Umbilical cord (tissue), 2 donors: ENCODE results near the gene PTPRCAP. TPM values are rescaled to one million over a fixed set of nuclear protein-coding genes. Genes with fewer than 3 reads are reported as not detected.

ENCODE experiments used
- DNase-seq: peaks from one replicate; pipeline ENCODE4 v3.0.0-alpha.2; 2015; ENCODE audit warnings: low spot score
- total RNA-seq: library from RNA; depleted of rRNA; stranded (reverse); fragments of >200 nt; gene quantifications from one replicate; pipeline ENCODE4 v1.2.3, GENCODE V29; 2014; ENCODE audit warnings: low replicate concordance; ENCODE audit not compliant: insufficient read depth

Gene PTPRCAP
- total RNA-seq, 1 donor from 2014 or later, result 9.9 TPM

- no peak for DNase-seq
These were observed 27.7 kb upstream of the PTPRCAP start for GRCh38 chr11:67465189-67465510.

- peak; percentile 69 for DNase-seq
These were observed 27.1 kb upstream of the PTPRCAP start for GRCh38 chr11:67464411-67465188.

DNA sequence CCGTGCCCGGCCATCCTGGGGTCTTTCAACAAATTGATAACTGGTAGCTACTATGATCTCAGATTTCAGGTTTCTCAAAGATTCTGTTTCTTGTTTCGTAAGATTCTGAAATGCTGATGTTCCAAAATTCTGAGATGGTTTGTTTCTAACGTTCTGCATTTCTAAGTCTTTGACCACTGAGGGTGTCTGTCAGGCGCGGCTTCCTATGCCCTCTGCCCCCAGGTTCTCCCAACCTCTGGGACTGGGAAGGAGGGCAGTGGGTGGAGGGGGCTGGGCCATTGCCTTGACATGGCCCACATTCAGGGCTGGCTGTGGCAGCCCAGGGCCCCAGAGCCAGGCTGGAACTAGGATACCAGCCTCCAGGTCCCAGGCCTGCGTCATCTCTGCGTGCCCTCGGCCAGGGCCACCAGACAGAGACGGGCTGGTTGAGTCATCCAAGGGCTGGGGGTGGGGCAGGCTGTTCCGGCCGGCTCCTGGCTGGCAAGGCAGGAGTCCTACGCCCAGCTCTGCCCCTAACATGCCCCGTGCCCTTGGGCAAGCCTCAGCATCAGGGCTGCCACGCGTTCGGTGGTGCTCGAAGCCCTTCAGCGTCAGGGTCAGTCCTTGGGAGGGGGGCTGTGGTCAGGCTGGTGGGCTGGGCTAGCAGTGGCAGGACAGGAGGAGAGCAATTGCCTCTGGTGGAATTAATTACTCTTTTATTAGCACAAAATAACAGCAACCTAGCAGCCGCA is 26.4 kb upstream of the PTPRCAP start:
- DNase-seq, result no peak

GRCh38 chr11:67463186-67463585 is 25.7 kb upstream of the PTPRCAP start:
- no peak for DNase-seq

- no peak for DNase-seq
These were observed 20.8 kb upstream of the PTPRCAP start for GRCh38 chr11:67458266-67458665.

- no peak for DNase-seq
These were observed 20.0 kb upstream of the PTPRCAP start for GRCh38 chr11:67457453-67457852.

- no peak for DNase-seq
These were observed 18.7 kb upstream of the PTPRCAP start for GRCh38 chr11:67456068-67456705.

DNA sequence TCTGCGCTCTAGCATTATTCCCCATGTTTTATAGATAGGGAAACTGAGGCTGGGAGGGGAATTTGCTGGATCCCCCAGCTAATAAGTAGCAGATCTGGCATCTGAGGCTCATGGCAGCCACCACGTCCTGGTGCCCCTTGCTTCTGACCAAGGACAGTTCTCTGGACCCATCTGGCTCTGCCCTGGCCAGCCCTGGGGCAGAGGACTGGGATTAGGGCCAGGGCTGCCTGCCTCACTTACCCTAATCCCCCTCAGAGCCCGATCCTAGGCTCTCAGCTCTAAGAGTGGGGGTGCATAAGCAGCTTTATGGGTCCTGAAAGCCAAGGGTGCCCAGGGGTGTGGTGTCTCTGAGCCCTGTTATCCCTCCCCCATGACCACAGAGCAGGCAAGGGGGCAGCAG is 17.6 kb upstream of the PTPRCAP start, which contains the start of gene CABP4:
Gene CABP4, plus strand, starts transcription at position 301 of the 400 bp plus-strand sequence. Its CDS starts 70 bp downstream, at position 371.
- DNase-seq, result no peak

DNA sequence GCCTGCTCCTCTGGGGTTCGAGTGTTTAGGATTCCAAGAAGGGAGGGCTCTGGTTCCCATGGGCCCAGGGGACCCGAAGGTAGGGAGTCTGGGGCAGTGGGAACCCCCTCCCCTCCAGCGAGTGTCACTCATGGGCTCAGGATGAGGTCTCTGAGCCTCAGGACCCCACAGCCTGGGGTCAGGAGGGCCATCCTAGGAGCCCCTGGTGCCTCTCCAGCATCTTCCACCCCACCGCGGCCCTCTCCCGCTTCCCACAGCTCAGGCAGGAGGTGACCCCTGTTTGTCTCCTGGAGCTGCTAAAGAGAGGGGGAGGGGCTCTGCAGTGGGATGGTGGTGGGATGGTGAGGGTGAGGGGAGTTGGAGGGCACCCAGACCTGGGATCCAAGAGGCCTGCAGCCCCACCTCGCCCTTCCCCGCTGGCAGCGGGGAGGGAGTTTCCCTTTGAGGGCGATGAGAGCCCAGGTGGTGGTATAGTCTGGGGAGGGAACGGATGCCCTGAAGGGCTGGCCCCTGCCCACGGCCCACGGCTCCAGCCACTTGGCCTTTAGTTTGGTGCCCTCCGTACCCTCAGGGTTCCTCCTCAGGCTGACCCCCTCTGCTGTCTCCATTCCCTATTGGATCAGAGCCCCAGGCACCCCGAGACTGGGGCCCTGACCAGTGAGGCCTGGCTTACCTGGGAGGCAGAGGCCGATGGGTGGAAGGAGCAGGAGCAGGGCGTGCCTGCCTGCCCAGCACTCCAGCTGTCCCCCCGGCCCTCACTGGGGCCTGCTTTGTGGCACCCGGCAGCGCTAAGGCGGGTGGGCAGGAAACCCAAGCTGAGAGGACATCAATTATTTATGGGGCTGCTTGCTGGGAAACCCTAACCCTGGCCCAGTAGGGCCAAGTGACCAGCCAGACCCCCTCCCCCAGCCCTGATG is 16.6 kb upstream of the PTPRCAP start:
- no peak for DNase-seq

DNA sequence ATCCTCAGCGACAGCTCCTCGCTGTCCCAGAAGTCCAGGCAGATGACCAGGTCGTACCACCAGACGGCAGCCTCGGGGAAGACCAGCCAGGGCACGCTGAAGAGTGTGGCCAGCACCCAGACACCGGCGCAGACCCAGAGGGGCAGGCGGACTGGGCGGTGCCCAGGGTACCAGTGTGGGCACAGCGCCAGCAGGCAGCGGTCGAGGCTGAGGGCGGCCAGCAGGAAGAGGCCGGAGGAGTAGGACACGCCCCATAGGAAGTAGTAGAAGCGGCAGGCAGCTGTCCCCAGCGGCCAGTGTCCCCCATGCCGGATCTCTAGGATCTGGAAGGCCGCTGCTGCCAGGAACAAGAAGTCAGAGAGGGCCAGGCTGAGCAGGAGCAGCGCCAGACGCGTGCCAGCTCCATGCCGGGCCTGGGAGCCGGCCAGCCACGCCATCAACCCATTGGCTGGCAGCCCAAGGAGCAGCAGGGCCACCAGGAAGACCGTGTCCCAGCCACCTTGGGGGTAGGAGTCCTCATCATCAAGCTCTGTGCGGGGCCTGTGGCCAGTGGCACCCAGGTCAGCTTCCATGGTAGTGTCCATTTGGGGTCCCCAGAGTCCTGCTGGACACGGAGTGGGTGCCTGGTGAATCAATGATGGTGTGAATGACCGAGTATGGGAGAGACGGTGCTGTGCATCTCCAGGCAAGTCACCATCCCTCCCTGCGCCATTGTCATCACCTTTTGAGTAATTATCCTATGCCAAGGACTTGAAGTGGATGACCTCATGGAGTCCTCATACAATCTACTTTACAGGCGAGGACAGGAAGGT is 14.9 kb upstream of the PTPRCAP start, which contains the start of gene GPR152:
Gene GPR152, minus strand, starts transcription at position 589 of the 812 bp plus-strand sequence. Its CDS starts 5 bp downstream, at position 584.
- DNase-seq, result no peak

DNA sequence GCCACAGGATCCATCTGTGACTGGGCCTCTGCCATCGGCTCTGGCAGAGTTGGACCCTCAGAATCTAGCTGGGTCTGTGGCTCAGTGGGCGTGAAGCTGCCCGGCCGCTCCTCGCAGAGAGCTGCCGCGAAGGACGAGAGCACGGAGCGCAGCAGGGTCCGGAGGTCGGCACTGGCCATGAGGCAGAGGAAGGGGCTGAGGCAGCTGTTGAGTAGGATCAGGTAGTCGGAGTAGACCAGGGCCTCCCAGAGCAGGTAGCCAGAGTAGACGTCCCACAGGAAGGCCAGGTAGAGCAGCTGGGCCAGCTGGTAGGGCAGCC is 14.1 kb upstream of the PTPRCAP start:
- DNase-seq, result no peak

DNA sequence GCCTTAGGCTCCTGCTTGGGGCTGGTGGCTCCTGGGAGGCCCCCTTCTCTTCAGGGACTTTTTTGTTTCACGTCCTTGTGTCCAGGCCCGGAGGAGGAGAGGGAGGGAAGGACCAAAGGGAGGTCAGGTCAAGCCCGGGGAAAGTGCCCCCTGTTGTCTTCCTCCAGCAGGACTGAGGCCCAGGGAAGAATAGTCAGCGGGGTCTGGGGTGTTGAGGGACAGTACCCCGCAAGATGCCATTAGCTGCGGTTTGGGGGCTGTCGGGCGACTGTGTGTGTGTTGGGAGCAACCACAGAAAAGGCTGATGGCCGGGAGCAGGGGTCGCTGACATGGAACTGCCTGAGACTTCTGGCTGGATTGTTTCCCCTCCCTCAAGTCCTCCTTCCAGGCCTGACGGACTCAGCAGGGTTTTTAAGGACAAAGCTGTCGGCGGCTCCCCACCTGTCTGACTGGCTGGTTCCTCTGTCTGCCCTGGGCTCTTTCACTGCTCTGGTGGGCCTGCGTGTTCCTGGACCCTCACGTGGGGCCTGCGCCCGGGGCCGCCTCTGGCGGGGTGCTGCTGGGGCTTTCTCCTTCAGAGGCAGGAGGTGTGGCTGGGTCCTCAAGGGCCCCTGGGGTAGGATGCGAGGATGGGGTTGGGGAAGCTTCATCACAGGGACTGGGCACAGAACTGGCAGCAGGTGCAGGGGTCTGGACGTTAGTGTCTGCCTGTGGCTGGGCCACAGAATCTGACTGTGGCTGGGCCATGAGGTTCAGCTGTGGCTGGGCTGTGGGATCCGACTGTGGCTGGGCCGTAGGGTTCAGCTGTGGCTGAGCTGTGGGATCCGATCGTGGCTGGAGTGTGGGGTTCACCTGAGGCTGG is 13.5 kb upstream of the PTPRCAP start:
- no peak for DNase-seq

DNA sequence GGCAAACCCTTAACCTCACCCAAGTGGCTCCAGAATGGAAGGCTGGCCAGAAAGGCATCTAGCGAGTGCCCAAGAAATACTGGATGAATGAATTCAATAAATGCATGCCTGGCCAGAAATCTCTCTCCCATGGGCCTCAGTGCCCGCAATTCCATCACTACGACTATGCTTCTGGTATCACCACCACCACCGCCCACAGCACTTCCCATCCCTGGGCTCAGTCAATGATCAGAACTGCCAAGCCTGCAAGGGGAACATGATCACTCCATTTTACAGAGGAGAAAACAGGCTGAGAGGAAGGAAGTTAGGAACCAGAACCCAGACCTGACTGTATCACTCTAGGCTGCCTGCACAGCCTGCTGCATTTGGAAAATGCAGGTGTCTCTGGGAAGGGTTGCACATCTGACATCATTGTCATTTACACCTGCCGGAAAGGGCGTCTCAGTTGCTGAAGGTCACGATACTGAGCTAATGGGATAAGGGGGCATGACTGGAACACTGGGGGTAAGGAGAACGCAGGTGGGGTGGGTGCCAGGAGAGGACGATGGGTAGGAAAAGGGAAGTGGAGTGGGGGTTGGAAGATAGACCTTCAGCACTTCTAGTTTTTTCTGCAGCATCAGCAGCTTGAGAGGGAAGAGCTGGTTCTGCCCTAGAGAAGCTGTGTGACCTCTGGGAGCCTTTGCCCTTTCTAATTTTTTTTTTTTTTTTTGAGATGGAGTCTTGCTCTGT is 11.8 kb upstream of the PTPRCAP start:
- DNase-seq, result peak; percentile 20

GRCh38 chr11:67448220-67448609 is 10.7 kb upstream of the PTPRCAP start:
- no peak for DNase-seq

GRCh38 chr11:67445515-67445914 is 8.0 kb upstream of the PTPRCAP start:
- DNase-seq, result no peak

GRCh38 chr11:67442504-67443404 is 5.3 kb upstream of the PTPRCAP start:
- DNase-seq, result no peak

GRCh38 chr11:67441731-67442351 is 4.4 kb upstream of the PTPRCAP start:
- no peak for DNase-seq
